Bladder microvascular endothelial cell (primary cell): Measurements from ENCODE around the gene ZNF667. TPM values are rescaled to one million over a fixed set of nuclear protein-coding genes. Genes with fewer than 3 reads are reported as not detected.

Experiments used
- total RNA-seq: library from RNA; depleted of rRNA; stranded (reverse); fragments of >200 nt; gene quantifications from 2 replicates; pipeline ENCODE4 v1.2.3, GENCODE V29; 2014

The ZNF667 gene
- 1.5 and 4.5 TPM in 2 replicates for total RNA-seq

DNA sequence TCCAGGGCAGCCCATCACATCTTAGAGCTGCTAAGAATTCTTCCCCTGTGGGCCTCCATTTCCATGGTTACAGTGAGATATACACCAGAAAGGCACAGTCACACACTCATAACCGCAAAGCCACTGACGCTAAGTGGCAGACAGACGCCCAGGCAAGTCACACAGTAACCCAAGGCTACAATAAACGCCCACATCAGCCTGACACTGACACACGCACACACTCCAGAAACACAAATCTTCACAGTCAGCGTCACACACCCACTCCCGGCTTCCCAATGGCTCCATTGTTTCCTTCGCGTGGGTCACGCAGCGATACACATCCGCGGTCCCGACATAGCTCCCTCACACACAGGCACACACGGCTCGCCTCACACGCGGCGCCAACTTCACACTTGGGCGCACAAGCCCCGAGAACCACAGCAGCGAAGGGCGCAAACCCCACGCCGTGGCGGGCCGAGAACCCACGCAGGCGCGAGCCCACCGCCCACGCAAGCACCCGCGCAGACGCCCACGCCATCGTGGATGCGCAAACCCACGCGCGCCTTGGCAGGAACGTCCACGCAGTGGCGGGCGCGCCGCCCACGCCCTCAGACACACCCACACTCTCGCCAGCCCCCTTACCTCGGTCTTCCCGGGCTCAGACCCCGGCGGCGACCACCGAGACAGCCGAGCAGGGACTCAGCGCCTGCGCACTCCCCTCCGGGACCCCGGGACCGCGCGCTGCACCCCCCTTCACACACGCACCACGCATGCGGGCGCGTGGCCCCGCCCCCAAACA lies at the start of gene ZNF667:
Gene ZNF667 (minus strand): TSS at position 695 of the 778 bp plus-strand sequence. CDS start 14,975 bp downstream, outside the sequence.

DNA sequence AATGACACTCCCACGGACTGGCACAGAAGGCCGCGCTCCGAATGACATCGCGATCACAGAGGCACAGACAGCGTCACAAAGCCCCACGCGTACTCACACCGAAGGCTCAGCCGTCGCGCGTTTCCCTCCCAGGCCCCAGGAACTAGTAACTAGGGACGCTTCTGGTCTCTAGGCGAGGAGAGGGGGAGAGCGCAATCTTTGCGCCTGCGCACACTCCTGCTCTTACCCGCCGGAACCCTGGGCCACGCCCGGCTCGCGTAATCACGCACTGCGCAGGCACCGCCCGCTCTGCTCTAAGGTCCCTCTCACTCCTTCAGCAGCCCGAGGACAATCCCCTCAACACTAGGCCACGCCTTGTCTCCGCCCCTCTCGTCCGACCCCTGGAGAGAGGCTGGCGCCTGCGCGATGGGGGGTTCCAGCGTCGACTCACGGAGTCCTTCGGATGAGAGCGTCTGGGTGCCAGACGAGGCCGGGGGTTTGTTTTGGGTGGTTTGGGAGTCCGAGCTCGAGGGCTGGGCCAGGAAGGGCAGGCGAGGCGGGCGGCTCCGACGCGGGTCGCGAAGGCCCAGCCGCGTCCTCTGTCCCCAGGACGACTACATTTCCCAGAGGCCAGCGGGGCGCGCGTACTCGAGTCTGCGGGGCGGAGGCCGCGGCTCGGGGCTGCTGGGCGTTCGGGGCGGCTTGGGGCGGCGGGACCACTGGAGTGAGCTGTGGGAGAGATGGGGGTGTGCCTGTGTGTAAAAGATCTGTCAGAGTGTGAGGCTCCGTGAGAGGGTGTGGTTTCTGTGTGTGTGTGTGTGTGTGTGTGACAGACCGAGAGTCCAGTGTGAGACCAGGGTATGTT lies 30.5 kb upstream of the ZNF667 start, which contains the start of gene ZNF471:
Gene ZNF471 (plus strand): TSS at position 410 of the 844 bp plus-strand sequence. CDS start 3,717 bp downstream, outside the sequence.

DNA sequence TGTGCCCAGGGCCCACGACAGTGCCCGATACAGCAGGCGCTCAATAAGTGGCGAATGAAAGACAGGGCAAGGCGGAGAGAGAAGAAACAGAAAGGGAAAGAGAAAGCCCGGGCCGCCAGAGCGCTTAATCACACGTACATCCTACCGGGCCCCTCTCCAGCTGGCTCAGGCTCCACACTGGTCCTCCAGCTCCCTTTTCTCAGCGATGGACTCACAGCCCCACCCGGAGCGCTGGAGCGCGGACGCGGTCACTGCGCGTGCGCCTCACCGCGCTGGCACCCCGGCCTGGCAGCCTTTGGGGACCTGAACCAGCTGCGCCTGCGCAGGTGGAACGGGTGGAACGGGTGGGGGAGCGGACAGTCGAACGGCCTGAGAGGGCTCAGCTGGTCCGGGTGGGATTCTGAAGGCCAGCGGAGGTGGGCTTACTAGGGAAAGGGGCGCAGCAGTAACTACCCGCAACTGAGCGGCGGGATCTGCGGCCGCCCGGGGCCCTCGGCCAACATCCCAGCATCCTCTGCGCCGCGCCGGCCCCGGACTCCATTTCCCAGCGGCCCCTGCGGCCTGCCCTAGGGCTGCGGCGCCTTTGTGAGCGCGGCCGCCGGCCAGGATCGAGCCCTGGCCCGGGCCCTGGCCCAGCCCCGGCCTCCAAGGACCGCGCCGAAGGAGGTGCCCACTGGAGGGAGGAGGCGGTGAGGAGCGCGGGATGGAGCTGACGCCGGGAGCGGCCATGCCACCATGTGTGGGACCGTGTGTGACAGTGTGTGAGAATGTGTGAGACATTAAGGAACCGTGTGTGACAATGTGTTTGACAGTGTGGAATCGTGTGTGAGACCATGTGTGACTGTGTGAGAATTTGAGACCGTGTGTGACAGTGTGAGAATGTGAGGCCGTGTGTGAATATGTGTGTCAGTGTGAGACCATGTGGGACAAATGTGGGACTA lies 73.1 kb downstream of the ZNF667 start, which contains the start of gene ZNF583:
Gene ZNF583 (plus strand): TSS at position 569 of the 941 bp plus-strand sequence. CDS start 2,783 bp downstream, outside the sequence.

DNA sequence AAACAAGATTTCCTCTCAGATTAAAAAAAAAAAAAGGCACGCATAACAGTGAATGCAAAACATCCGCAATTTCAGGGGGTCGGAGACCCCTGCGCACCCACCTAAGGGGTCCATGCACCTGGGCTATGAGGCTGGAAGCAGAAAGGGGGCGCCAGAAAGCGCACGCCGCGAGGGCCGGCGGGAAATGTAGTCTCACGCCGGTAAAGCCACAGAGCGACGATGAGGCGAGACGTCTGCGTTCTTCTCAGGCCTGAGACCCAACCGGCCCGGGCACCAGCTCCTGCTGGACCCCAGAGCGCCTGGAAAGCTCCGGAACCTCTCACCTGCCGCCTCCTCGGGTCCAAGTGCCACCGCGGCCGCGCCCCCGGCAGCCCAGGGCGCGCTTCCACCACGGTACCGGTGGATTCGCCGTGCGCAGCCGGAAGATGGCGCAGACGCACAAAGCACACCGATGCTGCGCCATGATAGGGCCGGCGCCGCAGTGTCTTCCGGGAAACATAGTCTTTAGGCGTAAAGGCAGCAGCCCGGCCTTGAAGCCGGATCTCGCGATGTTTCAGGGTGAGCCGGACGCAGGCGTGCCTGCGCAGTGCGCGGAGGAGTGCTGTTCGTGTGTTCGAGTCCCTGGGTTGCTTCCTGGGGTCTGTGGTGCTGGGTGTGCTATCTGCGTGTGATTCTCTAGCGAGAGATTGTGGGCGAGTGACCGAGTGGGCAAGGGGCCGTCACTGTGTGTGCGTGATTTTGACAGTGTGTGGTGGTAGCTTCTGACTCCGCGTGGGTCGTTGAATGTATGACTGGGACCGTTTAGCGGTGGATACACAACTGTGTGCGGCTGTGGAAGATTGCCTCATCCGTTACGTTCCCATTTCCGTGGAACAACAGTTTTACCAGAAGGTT lies 83.8 kb downstream of the ZNF667 start, which contains the start of gene ZNF582:
Gene ZNF582 (minus strand): TSS at position 416 of the 894 bp plus-strand sequence. CDS start 1,782 bp downstream, outside the sequence.

Other genes starting within 250 kb of the ZNF667 start
- 1.4 TPM in 1 of 2 replicates, not detected in the other for gene EDDM13, start 204.6 kb downstream of the ZNF667 start, total RNA-seq
- 5.8 and 9.3 TPM in 2 replicates for gene ZSCAN5A, start 162.5 kb downstream of the ZNF667 start, total RNA-seq
- gene ZNF582, start 83.8 kb downstream of the ZNF667 start, total RNA-seq = 1.6 and 3.3 TPM in 2 replicates
- 1.5 and 5.7 TPM in 2 replicates for gene ZNF583, start 73.0 kb downstream of the ZNF667 start, total RNA-seq
- 1.1 and 2.9 TPM in 2 replicates for gene ZNF471, start 30.5 kb upstream of the ZNF667 start, total RNA-seq
- gene ZFP28, start 61.6 kb upstream of the ZNF667 start, total RNA-seq = 4.9 and 7.7 TPM in 2 replicates
- 2.8 and 6.6 TPM in 2 replicates for gene ZNF470, start 90.1 kb upstream of the ZNF667 start, total RNA-seq
- 10.8 and 25.5 TPM in 2 replicates for gene ZNF71, start 118.0 kb upstream of the ZNF667 start, total RNA-seq
- gene SMIM17, start 165.8 kb upstream of the ZNF667 start, total RNA-seq = 0.16 and 0.63 TPM in 2 replicates
- gene ZNF835, start 194.4 kb upstream of the ZNF667 start, total RNA-seq = 0.16 and 0.38 TPM in 2 replicates